Smooth muscle cell (in vitro differentiated cells): ENCODE results near the gene SORL1. TPM values are rescaled to one million over a fixed set of nuclear protein-coding genes. Genes with fewer than 3 reads are reported as not detected.

Source experiments
- DNase-seq: peaks from one replicate; lab custom pipeline; 2025; ENCODE audit not compliant: unreplicated experiment; lab: John Stamatoyannopoulos, UW
- H2AFZ ChIP-seq: fragments of 200-600 bp; sonication (generic); 2 replicates; pipeline ENCODE4 v1.6.0; 2016; ENCODE audit warnings: antibody characterized with exemption, low read depth, mild to moderate bottlenecking
- H3F3A ChIP-seq: fragments of 200-600 bp; sonication (generic); 2 replicates; pipeline ENCODE4 v1.6.0; 2017; ENCODE audit warnings: antibody characterized with exemption, low read depth
- H3K27ac ChIP-seq: fragments of 200-600 bp; sonication (generic); 2 replicates; pipeline ENCODE4 v1.5.1; 2016; ENCODE audit warnings: low read depth, mild to moderate bottlenecking
- H3K27me3 ChIP-seq: fragments of 200-600 bp; sonication (generic); 2 replicates; pipeline ENCODE4 v1.6.1; 2016; ENCODE audit warnings: low read depth, mild to moderate bottlenecking
- H3K36me3 ChIP-seq: fragments of 200-600 bp; sonication (generic); 2 replicates; pipeline ENCODE4 v1.5.1; 2016; ENCODE audit warnings: low read depth
- H3K4me1 ChIP-seq: fragments of 200-600 bp; sonication (generic); 2 replicates; pipeline ENCODE4 v1.5.1; 2016; ENCODE audit warnings: low read depth
- H3K4me2 ChIP-seq: fragments of 200-600 bp; sonication (generic); 2 replicates; pipeline ENCODE4 v1.6.0; 2016; ENCODE audit warnings: mild to moderate bottlenecking
- H3K4me3 ChIP-seq: fragments of 200-600 bp; sonication (generic); 2 replicates; pipeline ENCODE4 v1.5.1; 2016; ENCODE audit warnings: mild to moderate bottlenecking
- H3K79me2 ChIP-seq: fragments of 200-600 bp; sonication (generic); 2 replicates; pipeline ENCODE4 v1.6.0; 2016; ENCODE audit warnings: low read depth, mild to moderate bottlenecking
- H3K9ac ChIP-seq: fragments of 200-600 bp; sonication (generic); 2 replicates; pipeline ENCODE4 v1.6.0; 2016; ENCODE audit warnings: low read depth
- H3K9me3 ChIP-seq: fragments of 200-600 bp; sonication (generic); replicated peaks from 2 replicates; pipeline ENCODE4 v1.5.1; 2016; ENCODE audit warnings: low read depth
- H4K20me1 ChIP-seq: fragments of 200-600 bp; sonication (generic); 2 replicates; pipeline ENCODE4 v1.6.0; 2016; ENCODE audit warnings: low read depth
- WGBS: methylation state at CpG from one replicate; pipeline ENCODE4 v1.1.7; 2016; ENCODE audit warnings: low lambda C conversion rate; 5-methylcytosine and 5-hydroxymethylcytosine counted together
- polyA plus RNA-seq: library from polyadenylated mRNA; unstranded; fragments of >200 nt; fragmentation: Nextera tagmentation; extraction: Ambion mirVana; gene quantifications from 2 replicates; pipeline ENCODE4 v1.2.1, GENCODE V29; 2016
- total RNA-seq: library from RNA; depleted of rRNA; stranded (reverse); fragments of >200 nt; gene quantifications from 2 replicates; pipeline ENCODE4 v1.2.3, GENCODE V29; 2014
- TF ChIP-seq, protein P1 (sequence below): fragments of 200-600 bp; sonication (generic); IDR thresholded peaks from 2 replicates; pipeline ENCODE4 v1.5.1; 2017; ENCODE audit warnings: borderline replicate concordance, mild to moderate bottlenecking, antibody characterized with exemption; ENCODE audit not compliant: insufficient read depth, poor library complexity, severe bottlenecking

SORL1 gene
- total and polyA plus RNA-seq, 2 experiments from 2014 or later, result 1.2 to 5.8 TPM

DNA sequence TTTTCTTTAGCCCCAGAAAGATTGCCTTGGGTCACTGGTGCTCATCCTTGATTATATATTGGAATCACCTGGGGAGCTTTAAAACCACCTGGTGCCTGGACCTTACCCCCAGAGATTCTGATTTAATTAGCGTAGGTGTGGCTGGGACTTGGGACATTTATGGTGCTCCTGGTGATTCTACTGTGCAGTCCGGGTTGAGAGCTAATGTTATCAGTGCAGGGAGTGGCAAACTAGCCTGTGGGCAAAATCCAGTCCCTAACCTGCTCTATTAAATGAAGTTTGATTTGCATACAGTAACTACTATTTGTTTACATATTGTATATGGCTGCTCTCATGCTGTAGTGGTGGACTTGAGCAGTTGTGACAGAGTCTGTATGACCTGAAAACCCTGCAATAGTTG is 134.6 kb downstream of the SORL1 start:
- Histone ChIP-seq H3K36me3 (no peaks in the 10 kb centered on the region), H2AFZ (no peak overlapping the region), H3F3A (no peaks in the 10 kb centered on the region), H3K27me3 (no peaks in the 10 kb centered on the region), H4K20me1 (no peaks in the 10 kb centered on the region), H3K27ac (no peak overlapping the region), H3K4me3 (no peak overlapping the region), H3K9ac (no peak overlapping the region), H3K9me3 (no peaks in the 10 kb centered on the region), H3K4me1 (peaks cover 3% of the 10 kb centered on the region), H3K79me2 (no peaks in the 10 kb centered on the region), H3K4me2 (no peak overlapping the region)
- TF ChIP-seq, protein P1, sequence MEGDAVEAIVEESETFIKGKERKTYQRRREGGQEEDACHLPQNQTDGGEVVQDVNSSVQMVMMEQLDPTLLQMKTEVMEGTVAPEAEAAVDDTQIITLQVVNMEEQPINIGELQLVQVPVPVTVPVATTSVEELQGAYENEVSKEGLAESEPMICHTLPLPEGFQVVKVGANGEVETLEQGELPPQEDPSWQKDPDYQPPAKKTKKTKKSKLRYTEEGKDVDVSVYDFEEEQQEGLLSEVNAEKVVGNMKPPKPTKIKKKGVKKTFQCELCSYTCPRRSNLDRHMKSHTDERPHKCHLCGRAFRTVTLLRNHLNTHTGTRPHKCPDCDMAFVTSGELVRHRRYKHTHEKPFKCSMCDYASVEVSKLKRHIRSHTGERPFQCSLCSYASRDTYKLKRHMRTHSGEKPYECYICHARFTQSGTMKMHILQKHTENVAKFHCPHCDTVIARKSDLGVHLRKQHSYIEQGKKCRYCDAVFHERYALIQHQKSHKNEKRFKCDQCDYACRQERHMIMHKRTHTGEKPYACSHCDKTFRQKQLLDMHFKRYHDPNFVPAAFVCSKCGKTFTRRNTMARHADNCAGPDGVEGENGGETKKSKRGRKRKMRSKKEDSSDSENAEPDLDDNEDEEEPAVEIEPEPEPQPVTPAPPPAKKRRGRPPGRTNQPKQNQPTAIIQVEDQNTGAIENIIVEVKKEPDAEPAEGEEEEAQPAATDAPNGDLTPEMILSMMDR, result no peak
- DNase-seq, result no peak
- 92% methylated on average over 2 of the region's 2 CpGs for WGBS

- 94% methylated on average over 2 of the region's 2 CpGs for WGBS
- no peak for DNase-seq
- no peaks in the 10 kb centered on the region for H3K36me3 ChIP-seq
These were observed 135.1 kb downstream of the SORL1 start for GRCh38 chr11:121587182-121587581.

GRCh38 chr11:121588747-121589146 is 136.6 kb downstream of the SORL1 start:
- H3K27ac ChIP-seq, result no peak overlapping the region
- no peaks in the 10 kb centered on the region for H3K9me3 ChIP-seq
- no peaks in the 10 kb centered on the region for H3K36me3 ChIP-seq
- no peak overlapping the region for H3K4me3 ChIP-seq
- H4K20me1 ChIP-seq, result no peaks in the 10 kb centered on the region
- H3F3A ChIP-seq, result no peaks in the 10 kb centered on the region
- 72% methylated on average over 8 of the region's 8 CpGs for WGBS
- H3K4me2 ChIP-seq, result no peak overlapping the region
- DNase-seq, result no peak
- no peak overlapping the region for H3K9ac ChIP-seq
- TF ChIP-seq, protein P1, result no peak
- no peak overlapping the region for H2AFZ ChIP-seq
- peaks cover 3% of the 10 kb centered on the region for H3K4me1 ChIP-seq
- H3K79me2 ChIP-seq, result no peaks in the 10 kb centered on the region
- no peaks in the 10 kb centered on the region for H3K27me3 ChIP-seq

More at GRCh38 chr11:121587182-121587581, 135.1 kb downstream of the SORL1 start:
- Histone ChIP-seq H3K4me1 (peaks cover 3% of the 10 kb centered on the region), H3K9ac (no peak overlapping the region), H3K79me2 (no peaks in the 10 kb centered on the region), H2AFZ (no peak overlapping the region), H4K20me1 (no peaks in the 10 kb centered on the region), H3K9me3 (no peaks in the 10 kb centered on the region), H3K27me3 (no peaks in the 10 kb centered on the region), H3K27ac (no peak overlapping the region), H3K4me2 (no peak overlapping the region), H3K4me3 (no peak overlapping the region), H3F3A (no peaks in the 10 kb centered on the region)
- TF ChIP-seq, protein P1, result no peak

- peaks cover 4% of the 10 kb centered on the region for H3F3A ChIP-seq
- 92% methylated on average over 5 of the region's 5 CpGs for WGBS
- no peaks in the 10 kb centered on the region for H3K9me3 ChIP-seq
- H3K4me1 ChIP-seq, result peaks cover 3% of the 10 kb centered on the region
- no peak overlapping the region for H3K4me2 ChIP-seq
- no peak overlapping the region for H3K9ac ChIP-seq
- no peak overlapping the region for H3K27ac ChIP-seq
- no peak overlapping the region for H2AFZ ChIP-seq
- H3K36me3 ChIP-seq, result no peaks in the 10 kb centered on the region
- no peaks in the 10 kb centered on the region for H3K27me3 ChIP-seq
- no peak overlapping the region for H3K4me3 ChIP-seq
- H3K79me2 ChIP-seq, result no peaks in the 10 kb centered on the region
- TF ChIP-seq, protein P1, result no peak
- DNase-seq, result no peak
- H4K20me1 ChIP-seq, result no peaks in the 10 kb centered on the region
These were observed 137.9 kb downstream of the SORL1 start for GRCh38 chr11:121589946-121590537.
